Activated gamma-delta T cell (primary cell): ENCODE data around the gene MAN2A2.
"Not testable (repeated sequence)": the region's sequence is repeated elsewhere in the genome, so short reads cannot be mapped to it uniquely, and the experiment has no call there.

ENCODE experiments used
- DNase-seq: peaks from one replicate; lab custom pipeline; 2025; lab: John Stamatoyannopoulos, UW

Gene MAN2A2

GRCh38 chr15:90903733-90904536 lies 833 bp downstream of the MAN2A2 start:
- DNase-seq: no peak

GRCh38 chr15:90904746-90905145 lies 1.6 kb downstream of the MAN2A2 start:
- DNase-seq: no peak

DNA sequence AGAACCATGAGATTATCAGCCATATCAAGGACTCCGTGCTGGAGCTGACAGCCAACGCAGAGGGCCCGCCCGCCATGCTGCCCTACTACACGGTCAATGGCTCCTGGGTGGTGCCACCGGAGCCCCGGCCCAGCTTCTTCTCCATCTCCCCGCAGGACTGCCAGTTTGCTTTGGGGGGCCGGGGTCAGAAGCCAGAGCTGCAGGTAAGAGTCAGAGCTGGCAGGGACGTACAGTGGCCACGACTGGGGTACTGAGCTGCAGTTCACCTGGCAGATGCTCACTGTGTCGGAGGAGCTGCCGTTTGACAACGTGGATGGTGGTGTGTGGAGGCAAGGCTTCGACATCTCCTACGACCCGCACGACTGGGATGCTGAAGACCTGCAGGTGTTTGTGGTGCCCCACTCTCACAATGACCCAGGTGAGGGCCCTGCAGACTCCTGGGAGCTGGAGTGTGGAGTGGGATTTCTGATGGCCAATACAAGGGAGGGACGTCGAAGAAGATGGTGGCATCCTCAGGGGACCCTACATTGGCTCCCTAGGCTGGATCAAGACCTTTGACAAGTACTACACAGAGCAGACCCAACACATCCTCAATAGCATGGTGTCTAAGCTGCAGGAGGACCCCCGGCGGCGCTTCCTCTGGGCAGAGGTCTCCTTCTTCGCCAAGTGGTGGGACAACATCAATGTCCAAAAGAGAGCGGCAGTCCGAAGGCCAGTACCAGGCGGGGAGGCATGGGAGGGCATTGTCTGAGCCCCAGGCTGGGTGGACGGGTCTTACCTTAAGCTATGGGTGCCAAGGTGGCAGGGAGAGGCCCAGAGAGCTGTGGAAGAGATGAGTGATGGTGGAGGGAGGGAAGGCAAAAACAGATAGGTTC lies 2.4 kb downstream of the MAN2A2 start:
- no peak for DNase-seq

- no peak for DNase-seq
These were observed 3.2 kb downstream of the MAN2A2 start for GRCh38 chr15:90906181-90906849.

- DNase-seq: no peak
These were observed 4.1 kb downstream of the MAN2A2 start for GRCh38 chr15:90907051-90907660.

- DNase-seq: no peak
These were observed 4.9 kb downstream of the MAN2A2 start for GRCh38 chr15:90907838-90908507.

- DNase-seq: not testable (repeated sequence)
These were observed 6.3 kb downstream of the MAN2A2 start for GRCh38 chr15:90909449-90909848.

GRCh38 chr15:90909976-90910375 lies 6.9 kb downstream of the MAN2A2 start:
- no peak for DNase-seq

- no peak for DNase-seq
These were observed 7.6 kb downstream of the MAN2A2 start for GRCh38 chr15:90910441-90911301.

DNA sequence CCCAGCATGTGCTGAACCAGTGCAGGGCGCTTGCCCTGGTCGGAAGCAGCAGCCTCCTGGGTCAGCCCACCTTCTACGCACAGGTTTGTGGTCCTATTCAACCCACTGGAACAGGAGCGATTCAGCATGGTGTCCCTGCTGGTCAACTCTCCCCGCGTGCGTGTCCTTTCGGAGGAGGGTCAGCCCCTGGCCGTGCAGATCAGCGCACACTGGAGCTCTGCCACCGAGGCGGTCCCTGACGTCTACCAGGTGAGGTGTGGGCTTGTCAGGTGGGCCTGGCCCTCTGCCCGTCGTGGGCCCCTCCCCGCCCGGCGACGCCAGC lies 8.2 kb downstream of the MAN2A2 start:
- no peak for DNase-seq

- no peak for DNase-seq
These were observed 9.0 kb downstream of the MAN2A2 start for GRCh38 chr15:90911906-90912769.

GRCh38 chr15:90912770-90913075 lies 9.6 kb downstream of the MAN2A2 start:
- DNase-seq: no peak

- DNase-seq: no peak
These were observed 10.4 kb downstream of the MAN2A2 start for GRCh38 chr15:90913398-90913944.

GRCh38 chr15:90914305-90915080 lies 11.4 kb downstream of the MAN2A2 start:
- DNase-seq: no peak

DNA sequence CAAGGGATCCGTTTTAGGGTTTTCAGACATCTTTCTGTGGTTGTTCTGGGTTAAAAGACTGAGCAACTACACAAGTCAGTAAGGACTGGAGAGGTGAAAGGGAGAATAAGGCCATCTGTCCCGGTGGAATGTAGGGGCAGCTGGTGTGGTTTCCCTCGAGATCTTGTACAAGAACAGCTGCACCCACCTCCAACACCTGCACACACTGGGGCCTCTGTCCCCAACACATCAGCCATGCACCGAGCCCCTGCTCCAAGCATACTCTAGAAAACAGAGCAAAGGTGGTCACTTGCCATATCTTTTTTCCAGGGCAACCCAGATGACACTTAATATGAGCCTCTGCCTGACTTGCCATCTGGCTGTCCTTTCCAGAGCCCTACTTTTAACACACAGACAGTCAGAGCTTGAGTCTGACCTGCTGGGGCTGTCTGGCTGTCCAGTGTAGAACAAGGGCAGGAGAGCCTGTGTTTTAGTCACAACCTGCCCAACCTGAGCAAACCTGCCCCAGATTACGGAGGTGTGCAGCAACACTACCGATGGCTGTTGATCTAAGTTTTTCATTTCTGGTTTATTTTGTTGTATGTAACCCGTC lies 12.2 kb downstream of the MAN2A2 start:
- no peak for DNase-seq

DNA sequence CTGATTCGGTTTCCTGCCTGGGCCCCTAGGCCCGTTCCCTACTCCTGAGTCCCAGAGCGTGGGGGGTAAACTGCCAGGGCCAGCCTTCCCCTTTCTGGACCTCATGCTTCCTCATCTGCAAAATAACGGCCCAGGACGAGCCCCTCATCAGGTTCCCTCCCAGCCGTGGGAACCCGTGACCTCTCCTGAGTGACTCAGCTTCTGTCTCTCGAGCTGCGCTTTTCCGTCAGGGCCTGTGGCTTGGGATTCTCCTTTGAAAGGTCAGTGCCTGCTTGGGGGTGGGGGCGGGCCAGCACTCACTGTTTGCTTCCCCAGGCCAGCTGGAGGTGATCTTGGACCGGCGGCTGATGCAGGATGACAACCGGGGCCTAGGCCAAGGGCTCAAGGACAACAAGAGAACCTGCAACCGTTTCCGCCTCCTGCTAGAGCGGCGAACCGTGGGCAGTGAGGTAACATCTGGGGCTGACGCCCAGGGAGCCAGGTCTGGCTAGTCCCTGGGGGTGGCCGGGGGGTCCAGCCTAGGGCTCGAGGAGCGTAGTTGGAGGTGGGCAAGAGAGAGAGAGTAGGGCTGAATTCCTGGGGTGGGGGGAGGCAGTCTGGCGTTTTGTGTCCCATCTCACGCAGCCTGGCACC lies 12.8 kb downstream of the MAN2A2 start:
- no peak for DNase-seq

DNA sequence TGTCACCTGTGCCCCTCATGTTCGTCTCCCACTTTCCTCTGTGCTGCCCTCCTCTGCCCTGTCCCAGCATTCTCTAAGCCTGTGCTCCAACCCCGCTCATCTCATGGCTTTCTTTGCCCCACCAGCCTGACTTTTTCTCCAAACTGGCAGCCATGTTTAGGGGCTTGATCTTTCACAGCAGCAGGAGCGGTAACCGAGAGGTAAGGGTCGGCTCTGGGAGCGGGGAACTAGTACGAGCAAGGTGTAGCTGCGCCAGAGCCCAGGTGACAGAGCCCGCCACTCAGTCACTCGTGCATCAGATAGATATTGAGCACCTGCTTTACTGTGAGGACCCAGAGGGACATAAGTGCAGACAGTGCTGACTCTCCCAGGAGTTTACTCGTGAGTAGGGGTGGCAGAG lies 13.4 kb downstream of the MAN2A2 start:
- DNase-seq: no peak

GRCh38 chr15:90917569-90917968 lies 14.5 kb downstream of the MAN2A2 start:
- no peak for DNase-seq
